Esophagus squamous epithelium (tissue), 4 donors: ENCODE data around the gene ADTRP.

Experiments
- POLR2A ChIP-seq, 4 donors: fragments of 450-650 bp; IDR thresholded peaks; one replicate each; pipeline ENCODE4 v1.6.1; 2017; ENCODE audit warnings: antibody characterized with exemption in 4 of 4, mild to moderate bottlenecking in 4 of 4, moderate library complexity in 3 of 4
- TF ChIP-seq, protein P1 (sequence below), 6 experiments: fragments of 450-650 bp in 4 of 6; fragments of 200-600 bp in 2 of 6; sonication (generic) in 2 of 6; IDR thresholded peaks; one replicate each; pipeline ENCODE4 v1.5.1; 2016 to 2019; ENCODE audit warnings: antibody characterized with exemption in 6 of 6, mild to moderate bottlenecking in 4 of 6, moderate library complexity in 4 of 6

DNA sequence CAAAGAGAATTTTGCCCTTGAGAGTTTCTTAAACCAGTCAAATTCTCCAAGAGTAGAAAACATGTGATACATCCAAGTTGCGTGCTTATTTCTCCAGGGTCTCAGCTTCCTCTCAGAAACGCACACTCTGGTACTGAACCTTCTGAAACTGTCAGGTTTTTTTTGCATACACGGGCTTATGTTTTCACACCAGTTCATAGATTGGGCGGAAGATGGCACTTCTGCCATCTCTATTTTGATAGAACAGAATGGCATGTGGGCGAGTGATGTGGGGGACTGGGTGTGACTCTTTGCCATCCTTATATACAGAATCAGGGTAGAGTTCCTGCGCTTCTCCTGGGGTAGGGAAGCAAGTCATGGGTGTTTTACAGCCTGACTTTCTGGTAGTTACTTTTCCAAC lies 56.4 kb downstream of the ADTRP start:
- TF ChIP-seq, protein P1, sequence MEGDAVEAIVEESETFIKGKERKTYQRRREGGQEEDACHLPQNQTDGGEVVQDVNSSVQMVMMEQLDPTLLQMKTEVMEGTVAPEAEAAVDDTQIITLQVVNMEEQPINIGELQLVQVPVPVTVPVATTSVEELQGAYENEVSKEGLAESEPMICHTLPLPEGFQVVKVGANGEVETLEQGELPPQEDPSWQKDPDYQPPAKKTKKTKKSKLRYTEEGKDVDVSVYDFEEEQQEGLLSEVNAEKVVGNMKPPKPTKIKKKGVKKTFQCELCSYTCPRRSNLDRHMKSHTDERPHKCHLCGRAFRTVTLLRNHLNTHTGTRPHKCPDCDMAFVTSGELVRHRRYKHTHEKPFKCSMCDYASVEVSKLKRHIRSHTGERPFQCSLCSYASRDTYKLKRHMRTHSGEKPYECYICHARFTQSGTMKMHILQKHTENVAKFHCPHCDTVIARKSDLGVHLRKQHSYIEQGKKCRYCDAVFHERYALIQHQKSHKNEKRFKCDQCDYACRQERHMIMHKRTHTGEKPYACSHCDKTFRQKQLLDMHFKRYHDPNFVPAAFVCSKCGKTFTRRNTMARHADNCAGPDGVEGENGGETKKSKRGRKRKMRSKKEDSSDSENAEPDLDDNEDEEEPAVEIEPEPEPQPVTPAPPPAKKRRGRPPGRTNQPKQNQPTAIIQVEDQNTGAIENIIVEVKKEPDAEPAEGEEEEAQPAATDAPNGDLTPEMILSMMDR (IDR thresholded peaks at IDR 0.05) = no peak
- TF ChIP-seq POLR2A (IDR thresholded peaks at IDR 0.05) = no peak
